Measurements from ENCODE around the gene TMSB10. TPM values are rescaled to one million over a fixed set of nuclear protein-coding genes. Genes with fewer than 3 reads are reported as not detected.

Gene TMSB10
- polyA plus RNA-seq, 1 donor (not counting 4 experiments of a cell fraction or from before 2014, with no cell fraction given): 3,595 TPM

DNA sequence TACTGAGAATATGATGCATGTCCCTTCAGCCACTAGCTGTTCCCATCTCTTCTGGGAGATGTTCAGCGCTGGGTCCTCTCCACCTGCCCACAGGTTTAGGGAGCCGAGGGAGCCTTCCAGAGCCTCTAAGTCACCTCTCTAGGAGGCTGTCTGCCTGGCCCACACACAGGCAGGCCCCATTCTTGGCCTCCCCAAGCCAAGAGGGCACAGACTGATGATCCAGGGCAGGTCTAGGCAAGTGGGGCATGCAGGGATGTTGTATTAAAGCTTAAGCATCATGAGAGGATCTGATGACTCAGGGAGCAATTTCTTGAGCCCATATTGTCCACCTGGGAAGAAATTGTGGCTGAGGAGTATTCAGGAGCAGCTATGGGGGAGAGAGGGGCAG lies 19.9 kb downstream of the TMSB10 start:
- Histone ChIP-seq H4K20me1 (ENCODE audit: control insufficient read depth, extremely low read depth, insufficient read depth, low read length) (no peaks in the 10 kb centered on the region), H3K27me3 (ENCODE audit: control insufficient read depth, extremely low read depth, insufficient read depth, low read length) (no peaks in the 10 kb centered on the region), H3K9me3 (ENCODE audit: control insufficient read depth, low read depth, low read length) (no peaks in the 10 kb centered on the region), H3K36me3 (ENCODE audit: control insufficient read depth in 2 of 2, extremely low read depth in 1 of 2, insufficient read depth in 2 of 2, low read length in 2 of 2) (no peaks in the 10 kb centered on the region), H3K4me3 (ENCODE audit: control insufficient read depth in 2 of 3, extremely low read depth in 1 of 3, insufficient read depth in 2 of 3, low read depth in 1 of 3, low read length in 3 of 3) (peak overlapping the region in 1 of 3 experiments; percentile 4), H3K27ac (ENCODE audit: control insufficient read depth, insufficient read depth, low read length) (peak overlapping the region; percentile 92), H3K9ac (ENCODE audit: control insufficient read depth, extremely low read depth, insufficient read depth, low read length) (peak overlapping the region; percentile 64), H3K4me1 (ENCODE audit: control insufficient read depth, extremely low read depth, insufficient read depth, low read length) (peaks cover 38% of the 10 kb centered on the region), H3K79me2 (ENCODE audit: control insufficient read depth, insufficient read depth, low read length) (no peaks in the 10 kb centered on the region), H2AFZ (ENCODE audit: control insufficient read depth, low read length) (no peak overlapping the region), H3K9me1 (ENCODE audit: control insufficient read depth, extremely low read depth, insufficient read depth, low read length) (no peaks in the 10 kb centered on the region), H3K4me2 (ENCODE audit: control insufficient read depth, extremely low read depth, insufficient read depth, low read depth, low read length) (peak overlapping the region; percentile 90)
- no peak for TF ChIP-seq EZH2 (IDR thresholded peaks at IDR 0.05; ENCODE audit: low read length)
- FAIRE-seq: peak; percentile 29
- dilution Hi-C loops (cut with MboI; ENCODE audit: extremely low pct_ligation_motif_present, low sequenced_read_pairs): no loop called here
- DNase-seq (ENCODE audit: low read depth, low spot score): peak; percentile 84

- FAIRE-seq: peak; percentile 60
- DNase-seq (ENCODE audit: low read depth, low spot score): peak; percentile 82
- no peaks in the 10 kb centered on the region for H4K20me1 ChIP-seq (ENCODE audit: control insufficient read depth, extremely low read depth, insufficient read depth, low read length)
Observed at GRCh38 chr2:84925724-84926376, 20.4 kb downstream of the TMSB10 start.

More at GRCh38 chr2:84925724-84926376, 20.4 kb downstream of the TMSB10 start:
- Histone ChIP-seq H3K4me3 (ENCODE audit: control insufficient read depth in 2 of 3, extremely low read depth in 1 of 3, insufficient read depth in 2 of 3, low read depth in 1 of 3, low read length in 3 of 3) (peak overlapping the region; percentile 32 to 65 (median 40)), H3K27ac (ENCODE audit: control insufficient read depth, insufficient read depth, low read length) (peak overlapping the region; percentile 92), H2AFZ (ENCODE audit: control insufficient read depth, low read length) (peak overlapping the region; percentile 75), H3K79me2 (ENCODE audit: control insufficient read depth, insufficient read depth, low read length) (no peaks in the 10 kb centered on the region), H3K4me1 (ENCODE audit: control insufficient read depth, extremely low read depth, insufficient read depth, low read length) (peaks cover 34% of the 10 kb centered on the region), H3K36me3 (ENCODE audit: control insufficient read depth in 2 of 2, extremely low read depth in 1 of 2, insufficient read depth in 2 of 2, low read length in 2 of 2) (no peaks in the 10 kb centered on the region), H3K27me3 (ENCODE audit: control insufficient read depth, extremely low read depth, insufficient read depth, low read length) (no peaks in the 10 kb centered on the region), H3K9ac (ENCODE audit: control insufficient read depth, extremely low read depth, insufficient read depth, low read length) (peak overlapping the region; percentile 64), H3K4me2 (ENCODE audit: control insufficient read depth, extremely low read depth, insufficient read depth, low read depth, low read length) (peak overlapping the region; percentile 90), H3K9me1 (ENCODE audit: control insufficient read depth, extremely low read depth, insufficient read depth, low read length) (no peaks in the 10 kb centered on the region), H3K9me3 (ENCODE audit: control insufficient read depth, low read depth, low read length) (no peaks in the 10 kb centered on the region)
- TF ChIP-seq EZH2 (IDR thresholded peaks at IDR 0.05; ENCODE audit: low read length) (no peak), CTCF (optimal IDR thresholded peaks at IDR 0.05 in 1 of 3, IDR thresholded peaks at IDR 0.05 in 1 of 3, conservative IDR thresholded peaks at IDR 0.05 in 1 of 3; ENCODE audit: extremely low read depth in 1 of 3, insufficient read depth in 2 of 3, low read length in 3 of 3) (peak; percentile 91 to 97 (median 97))
- dilution Hi-C loops (cut with MboI; ENCODE audit: extremely low pct_ligation_motif_present, low sequenced_read_pairs): no loop called here

Data from keratinocyte (primary cell).